K562 (cell line): ENCODE results near the gene RPL14. TPM values are rescaled to one million over a fixed set of nuclear protein-coding genes. Genes with fewer than 3 reads are reported as not detected.

ENCODE experiments used
- ATAC-seq: fragments of 200-7000 bp; cut with Tn5 transposase; 3 replicates; pipeline ENCODE4 v1.9.1; 2020; ENCODE audit warnings: moderate library complexity
- BruUV-seq: library from RNA; stranded (reverse); fragments of 400-500 nt; replicated peaks from 2 replicates; lab custom pipeline; 2021; lab: Mats Ljungman, UMichigan
- CTCF ChIA-PET: fragments of 300-600 bp; formaldehyde crosslinking; extraction: SDS; loops from one replicate; lab custom pipeline; 2021; ENCODE audit warnings: low intra/inter-chr PET ratio; lab: Yijun Ruan, JAX
- POLR2A ChIA-PET: fragments of 300-600, 350-650 bp; sonication (Branson Sonifier 250); formaldehyde crosslinking; extraction: SDS; loops from one replicate; lab custom pipeline; 2021; ENCODE audit warnings: antibody characterized with exemption, inconsistent platforms; lab: Yijun Ruan, JAX
- DNase-seq, 4 experiments: peaks; one replicate each; pipeline versions ENCODE4 v3.0.0 to v3.0.0-alpha.2; 2011 to 2018; ENCODE audit warnings: low spot score in 3 of 4, mixed read lengths in 3 of 4; ENCODE audit errors: extremely low read depth in 1 of 4
- FAIRE-seq: peaks from 2 replicates; lab custom pipeline; 2011; peaks lifted over from hg19 to GRCh38; lab: Jason Lieb, UNC
- H2AFZ ChIP-seq: 2 replicates; pipeline ENCODE4 v1.6.0; 2011; ENCODE audit warnings: low read depth, low read length, control low read depth, inconsistent platforms
- H3K27ac ChIP-seq: fragments of 200-600 bp; 3 replicates; pipeline ENCODE4 v1.8.0; 2011; ENCODE audit warnings: low read depth, mild to moderate bottlenecking, control low read depth, inconsistent platforms, low read length, moderate library complexity, mixed read lengths; ENCODE audit errors: extremely low read depth
- H3K27me3 ChIP-seq, 2 experiments: fragments of 300-600 bp in 1 of 2; 2 replicates in 1 of 2; 3 replicates in 1 of 2; pipeline versions ENCODE4 v1.6.0 to v1.8.0; 2011; ENCODE audit warnings: inconsistent platforms in 2 of 2, low read length in 2 of 2, mild to moderate bottlenecking in 1 of 2, mixed read lengths in 1 of 2, moderate library complexity in 1 of 2; ENCODE audit not compliant: control insufficient read depth in 2 of 2, insufficient read depth in 2 of 2
- H3K36me3 ChIP-seq: fragments of 300-600 bp; 3 replicates; pipeline ENCODE4 v1.8.0; 2011; ENCODE audit warnings: mild to moderate bottlenecking, low read length, inconsistent platforms; ENCODE audit not compliant: control insufficient read depth, insufficient read depth
- H3K4me1 ChIP-seq, 2 experiments: fragments of 200-600 bp in 1 of 2; replicated peaks in 1 of 2; 2 replicates in 1 of 2; 3 replicates in 1 of 2; pipeline versions ENCODE4 v1.5.1 to v1.8.0; 2011; ENCODE audit warnings: inconsistent platforms in 2 of 2, low read length in 2 of 2, mild to moderate bottlenecking in 1 of 2, mixed read lengths in 1 of 2, moderate library complexity in 1 of 2; ENCODE audit not compliant: control insufficient read depth in 2 of 2, insufficient read depth in 2 of 2
- H3K4me2 ChIP-seq: 2 replicates; pipeline ENCODE4 v1.6.1; 2011; ENCODE audit warnings: low read length, control low read depth, inconsistent platforms, mixed read lengths; ENCODE audit not compliant: insufficient read depth
- H3K4me3 ChIP-seq: fragments of 200-600 bp; sonication (generic), shearing (Covaris generic); 2 replicates; pipeline ENCODE4 v1.5.1; 2016; ENCODE audit warnings: control low read depth, inconsistent platforms
- H3K79me2 ChIP-seq: fragments of 200-600 bp; 3 replicates; pipeline ENCODE4 v1.8.0; 2011; ENCODE audit warnings: low read length, inconsistent platforms; ENCODE audit not compliant: control insufficient read depth, insufficient read depth
- H3K9ac ChIP-seq, 2 experiments: 2 replicates each; pipeline versions ENCODE4 v1.6.0 to v1.6.1; 2011; ENCODE audit warnings: low read depth in 2 of 2, low read length in 2 of 2, control low read depth in 1 of 2, inconsistent platforms in 1 of 2, mild to moderate bottlenecking in 1 of 2, mixed read lengths in 1 of 2; ENCODE audit not compliant: insufficient read depth in 1 of 2
- H3K9me1 ChIP-seq: one replicate; pipeline ENCODE4 v1.6.0; 2011; ENCODE audit warnings: inconsistent platforms, mild to moderate bottlenecking, low read length, moderate library complexity; ENCODE audit not compliant: control insufficient read depth, insufficient read depth
- H3K9me3 ChIP-seq: replicated peaks from 2 replicates; pipeline ENCODE4 v1.5.1; 2011; ENCODE audit warnings: low read depth, low read length, inconsistent platforms; ENCODE audit not compliant: control insufficient read depth, insufficient read depth
- H4K20me1 ChIP-seq: replicated peaks from 2 replicates; pipeline ENCODE4 v1.6.1; 2011; ENCODE audit warnings: low read length, inconsistent platforms, mixed read lengths; ENCODE audit not compliant: control insufficient read depth, insufficient read depth
- TCF7 ChIP-seq: sonication (generic); IDR thresholded peaks from 2 replicates; pipeline ENCODE4 v1.6.1; 2016; ENCODE audit warnings: antibody characterized with exemption, borderline replicate concordance
- ZBTB1 ChIP-seq: sonication (generic); formaldehyde crosslinking; IDR thresholded peaks from 2 replicates; pipeline ENCODE4 v1.8.1; 2023; ENCODE audit warnings: missing genetic modification reagents, low read depth, mild to moderate bottlenecking, borderline replicate concordance
- WGBS: fragments of 100-300 bp; shearing (Covaris generic); methylation state at CpG from one replicate; pipeline ENCODE4 v1.1.6; 2016; ENCODE audit warnings: low coverage, mixed read lengths; ENCODE audit not compliant: insufficient coverage; ENCODE audit errors: missing lambda C conversion rate; 5-methylcytosine and 5-hydroxymethylcytosine counted together
- in situ Hi-C: fragments of 300-500 bp; cut with MboI; formaldehyde crosslinking; loops from 4 replicates; pipeline ENCODE4 v1.15.0; 2018; ENCODE audit warnings: inconsistent platforms, mixed read lengths
- intact Hi-C: fragments of 100-400 bp; cut with micrococcal nuclease; formaldehyde crosslinking; loops from 2 replicates; pipeline ENCODE4 v1.14.2; 2022
- polyA plus RNA-seq, 8 experiments: library from polyadenylated mRNA; depleted of rRNA in 4 of 8; stranded (reverse) in 5 of 8; unstranded in 3 of 8; fragments of >200 nt; fragmentation: Nextera tagmentation in 2 of 8; fragmentation: Illumina TruSeq in 1 of 8; extraction: Ambion mirVana in 2 of 8; extraction: Trizol in 1 of 8; gene quantifications; 2 replicates each; pipeline versions ENCODE4 v1.2.1 to v1.2.3, GENCODE V29; 2011 to 2014; ENCODE audit warnings: inconsistent platforms in 1 of 8, missing spikeins in 1 of 8
- total RNA-seq, 7 experiments: library from RNA; depleted of rRNA in 6 of 7; stranded (reverse); fragments of >200 nt in 6 of 7; fragmentation: Illumina TruSeq in 2 of 7; extraction: Trizol in 2 of 7; gene quantifications; 2 replicates each; pipeline versions ENCODE4 v1.2.1 to v1.2.3, GENCODE V29; 2011 to 2021; ENCODE audit warnings: low replicate concordance in 1 of 7
- TF ChIP-seq, protein P1 (sequence below), 2 experiments: fragments of 450-650 bp in 1 of 2; sonication (generic) in 1 of 2; formaldehyde crosslinking; conservative IDR thresholded peaks; 2 replicates each; pipeline versions ENCODE4 v1.4.0 to v1.8.1; 2020 to 2022; ENCODE audit warnings: mild to moderate bottlenecking in 1 of 2, missing genetic modification reagents in 1 of 2
- TF ChIP-seq, protein P2 (sequence below): fragments of 450-650 bp; formaldehyde crosslinking; IDR thresholded peaks from 2 replicates; pipeline ENCODE4 v1.4.0; 2020; ENCODE audit warnings: mild to moderate bottlenecking, mixed read lengths

The RPL14 gene
- total and polyA plus RNA-seq, 9 of the 15 experiments (the other 6 are each of a cell fraction or from before 2014, with no cell fraction given) = 851 to 4,649 (median 2,133) TPM

GRCh38 chr3:40494698-40495097, 37.6 kb downstream of the RPL14 start:
- CTCF ChIA-PET = interaction anchor here (0.6 kb wide), 1 partner anchor 601 kb away, joined by 3 read pairs; no protein-coding TSS in a partner anchor
- intact Hi-C loops = no loop called here
- no peak for TF ChIP-seq ZBTB1
- TF ChIP-seq, protein P1, sequence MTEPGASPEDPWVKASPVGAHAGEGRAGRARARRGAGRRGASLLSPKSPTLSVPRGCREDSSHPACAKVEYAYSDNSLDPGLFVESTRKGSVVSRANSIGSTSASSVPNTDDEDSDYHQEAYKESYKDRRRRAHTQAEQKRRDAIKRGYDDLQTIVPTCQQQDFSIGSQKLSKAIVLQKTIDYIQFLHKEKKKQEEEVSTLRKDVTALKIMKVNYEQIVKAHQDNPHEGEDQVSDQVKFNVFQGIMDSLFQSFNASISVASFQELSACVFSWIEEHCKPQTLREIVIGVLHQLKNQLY (CRISPR knock-in tag; conservative IDR thresholded peaks at IDR 0.05) = no peak
- TF ChIP-seq TCF7 = no peak
- TF ChIP-seq, protein P2, sequence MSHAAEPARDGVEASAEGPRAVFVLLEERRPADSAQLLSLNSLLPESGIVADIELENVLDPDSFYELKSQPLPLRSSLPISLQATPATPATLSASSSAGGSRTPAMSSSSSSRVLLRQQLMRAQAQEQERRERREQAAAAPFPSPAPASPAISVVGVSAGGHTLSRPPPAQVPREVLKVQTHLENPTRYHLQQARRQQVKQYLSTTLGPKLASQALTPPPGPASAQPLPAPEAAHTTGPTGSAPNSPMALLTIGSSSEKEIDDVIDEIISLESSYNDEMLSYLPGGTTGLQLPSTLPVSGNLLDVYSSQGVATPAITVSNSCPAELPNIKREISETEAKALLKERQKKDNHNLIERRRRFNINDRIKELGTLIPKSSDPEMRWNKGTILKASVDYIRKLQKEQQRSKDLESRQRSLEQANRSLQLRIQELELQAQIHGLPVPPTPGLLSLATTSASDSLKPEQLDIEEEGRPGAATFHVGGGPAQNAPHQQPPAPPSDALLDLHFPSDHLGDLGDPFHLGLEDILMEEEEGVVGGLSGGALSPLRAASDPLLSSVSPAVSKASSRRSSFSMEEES (CRISPR knock-in tag) = peak; percentile 26
- Histone ChIP-seq H4K20me1 (no peaks in the 10 kb centered on the region), H3K79me2 (no peaks in the 10 kb centered on the region), H3K27ac (no peak overlapping the region), H3K4me1 (no peaks in the 10 kb centered on the region), H3K27me3 (0 out of 5 replicates have a peak, but pooled peaks cover 0 to 3% of the 10 kb centered on the region in 2 experiments), H3K4me2 (no peak overlapping the region), H3K36me3 (no peaks in the 10 kb centered on the region), H3K9me1 (no peaks in the 10 kb centered on the region), H2AFZ (no peak overlapping the region), H3K9ac (no peak overlapping the region), H3K9me3 (no peaks in the 10 kb centered on the region), H3K4me3 (no peak overlapping the region)
- in situ Hi-C loops = no loop called here
- POLR2A ChIA-PET = interaction anchor here (0.6 to 2.9 kb wide), 8 partner anchors 11 to 48 kb away, joined by 3 to 19 read pairs (median 6); partner anchors contain the start of genes ZNF619, ZNF620 and ZNF621
- FAIRE-seq (peak; percentile 51), ATAC-seq (no peak), DNase-seq (no peak)
- WGBS = 0% methylated on average over 2 of the region's 2 CpGs
- no TSS peak for BruUV-seq
